Measurements from ENCODE around the gene FHAD1.

GRCh38 chr1:15436881-15437442, 189.9 kb downstream of the FHAD1 start:
- TF ChIP-seq, protein P1, sequence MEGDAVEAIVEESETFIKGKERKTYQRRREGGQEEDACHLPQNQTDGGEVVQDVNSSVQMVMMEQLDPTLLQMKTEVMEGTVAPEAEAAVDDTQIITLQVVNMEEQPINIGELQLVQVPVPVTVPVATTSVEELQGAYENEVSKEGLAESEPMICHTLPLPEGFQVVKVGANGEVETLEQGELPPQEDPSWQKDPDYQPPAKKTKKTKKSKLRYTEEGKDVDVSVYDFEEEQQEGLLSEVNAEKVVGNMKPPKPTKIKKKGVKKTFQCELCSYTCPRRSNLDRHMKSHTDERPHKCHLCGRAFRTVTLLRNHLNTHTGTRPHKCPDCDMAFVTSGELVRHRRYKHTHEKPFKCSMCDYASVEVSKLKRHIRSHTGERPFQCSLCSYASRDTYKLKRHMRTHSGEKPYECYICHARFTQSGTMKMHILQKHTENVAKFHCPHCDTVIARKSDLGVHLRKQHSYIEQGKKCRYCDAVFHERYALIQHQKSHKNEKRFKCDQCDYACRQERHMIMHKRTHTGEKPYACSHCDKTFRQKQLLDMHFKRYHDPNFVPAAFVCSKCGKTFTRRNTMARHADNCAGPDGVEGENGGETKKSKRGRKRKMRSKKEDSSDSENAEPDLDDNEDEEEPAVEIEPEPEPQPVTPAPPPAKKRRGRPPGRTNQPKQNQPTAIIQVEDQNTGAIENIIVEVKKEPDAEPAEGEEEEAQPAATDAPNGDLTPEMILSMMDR (IDR thresholded peaks at IDR 0.05): no peak
- no peak for TF ChIP-seq POLR2A (IDR thresholded peaks at IDR 0.05)
